GM12878 (cell line): Measurements from ENCODE around the gene STX8. TPM values are rescaled to one million over a fixed set of nuclear protein-coding genes. Genes with fewer than 3 reads are reported as not detected.

Source experiments
- ATAC-seq: fragments of 200-7000 bp; cut with Tn5 transposase; 3 replicates; pipeline ENCODE4 v1.9.1; 2020; ENCODE audit warnings: mild to moderate bottlenecking, moderate library complexity
- BruUV-seq: library from RNA; stranded (reverse); fragments of 400-500 nt; replicated peaks from 2 replicates; lab custom pipeline; 2021; lab: Mats Ljungman, UMichigan
- CTCF ChIA-PET: fragments of 300-600 bp; sonication (Branson Sonifier 250); formaldehyde crosslinking; extraction: SDS; loops from one replicate; lab custom pipeline; 2021; ENCODE audit warnings: inconsistent platforms; lab: Yijun Ruan, JAX
- POLR2A ChIA-PET: fragments of 350-600 bp; formaldehyde crosslinking; extraction: SDS; loops from one replicate; lab custom pipeline; 2021; ENCODE audit warnings: inconsistent platforms; lab: Charles Lee
- RAD21 ChIA-PET: fragments of 300-600 bp; sonication (Branson Sonifier 250); formaldehyde crosslinking; loops from one replicate; lab custom pipeline; 2023; ENCODE audit warnings: antibody characterized with exemption; ENCODE audit not compliant: unreplicated experiment; lab: Charles Lee
- SMC1A ChIA-PET: fragments of 300-600 bp; sonication (Branson Sonifier 250); formaldehyde crosslinking; loops from one replicate; lab custom pipeline; 2023; ENCODE audit not compliant: unreplicated experiment, uncharacterized antibody; lab: Charles Lee
- DNase-seq: peaks from one replicate; pipeline ENCODE4 v3.0.0-alpha.2; 2011; ENCODE audit warnings: low read depth, low spot score
- FAIRE-seq: peaks from 3 replicates; lab custom pipeline; 2011; peaks lifted over from hg19 to GRCh38; lab: Jason Lieb, UNC
- H2AFZ ChIP-seq: 2 replicates; pipeline ENCODE4 v1.6.0; 2011; ENCODE audit warnings: low read depth, low read length, control low read depth; ENCODE audit not compliant: control insufficient read depth
- H3K27ac ChIP-seq: 2 replicates; pipeline ENCODE4 v1.5.1; 2011; ENCODE audit warnings: control low read depth; ENCODE audit not compliant: control insufficient read depth, insufficient read depth
- H3K27me3 ChIP-seq, 2 experiments: replicated peaks in 1 of 2; 2 replicates each; pipeline versions ENCODE4 v1.6.0 to v1.6.1; 2011; ENCODE audit warnings: low read length in 1 of 2; ENCODE audit not compliant: control insufficient read depth in 2 of 2, insufficient read depth in 2 of 2
- H3K36me3 ChIP-seq, 2 experiments: 2 replicates each; pipeline ENCODE4 v1.5.1; 2011; ENCODE audit warnings: low read length in 1 of 2; ENCODE audit not compliant: control insufficient read depth in 2 of 2, insufficient read depth in 2 of 2
- H3K4me1 ChIP-seq: 2 replicates; pipeline ENCODE4 v1.6.1; 2011; ENCODE audit warnings: mild to moderate bottlenecking, low read length, moderate library complexity, mixed read lengths; ENCODE audit not compliant: control insufficient read depth, insufficient read depth
- H3K4me2 ChIP-seq: 2 replicates; pipeline ENCODE4 v1.6.0; 2011; ENCODE audit warnings: control low read depth; ENCODE audit not compliant: control insufficient read depth, insufficient read depth
- H3K4me3 ChIP-seq: fragments of 200-600 bp; sonication (generic); 2 replicates; pipeline ENCODE4 v1.5.1; 2016
- H3K79me2 ChIP-seq: 2 replicates; pipeline ENCODE4 v1.6.0; 2011; ENCODE audit warnings: low read length; ENCODE audit not compliant: control insufficient read depth, insufficient read depth
- H3K9ac ChIP-seq: 2 replicates; pipeline ENCODE4 v1.8.0; 2011; ENCODE audit warnings: low read length, control low read depth, mixed read lengths; ENCODE audit not compliant: control insufficient read depth, insufficient read depth
- H3K9me3 ChIP-seq: replicated peaks from 3 replicates; pipeline ENCODE4 v1.5.1; 2011; ENCODE audit warnings: mild to moderate bottlenecking, low read length; ENCODE audit not compliant: control insufficient read depth, insufficient read depth
- H4K20me1 ChIP-seq: 2 replicates; pipeline ENCODE4 v1.6.0; 2011; ENCODE audit not compliant: control insufficient read depth, insufficient read depth
- MLLT1 ChIP-seq: fragments of 450-650 bp; IDR thresholded peaks from 2 replicates; pipeline ENCODE4 v1.6.1; 2016; ENCODE audit warnings: mild to moderate bottlenecking
- RBBP5 ChIP-seq: fragments of 200-600 bp; sonication (generic); conservative IDR thresholded peaks from 2 replicates; pipeline ENCODE4 v1.6.1; 2016
- SPI1 ChIP-seq: IDR thresholded peaks from 2 replicates; pipeline ENCODE4 v1.6.1; 2011; ENCODE audit warnings: low read depth, mild to moderate bottlenecking, low read length, moderate library complexity, borderline replicate concordance; ENCODE audit not compliant: insufficient read depth
- SREBF1 ChIP-seq: IDR thresholded peaks from 2 replicates; pipeline ENCODE4 v1.6.1; 2012; ENCODE audit warnings: mild to moderate bottlenecking, low read length
- WRNIP1 ChIP-seq: IDR thresholded peaks from 2 replicates; pipeline ENCODE4 v1.6.1; 2011; ENCODE audit warnings: low read depth, low read length, improper control_type of control experiment, borderline replicate concordance
- WGBS: methylation state at CpG from one replicate; pipeline ENCODE4 v1.1.6; 2016; ENCODE audit warnings: low lambda C conversion rate; ENCODE audit not compliant: insufficient replicate concordance, insufficient coverage; ENCODE audit errors: missing lambda C conversion rate; 5-methylcytosine and 5-hydroxymethylcytosine counted together
- in situ Hi-C: fragments of 300-500 bp; cut with MboI; formaldehyde crosslinking; loops from 9 replicates; pipeline ENCODE4 v1.14.3; 2018; ENCODE audit warnings: mixed read lengths
- intact Hi-C: fragments of 100-400 bp; cut with micrococcal nuclease; formaldehyde crosslinking; loops from one replicate; pipeline ENCODE4 v1.14.2; 2022; ENCODE audit not compliant: unreplicated experiment
- polyA plus RNA-seq, 11 experiments: library from polyadenylated mRNA; depleted of rRNA in 4 of 11; unstranded in 6 of 11; stranded (reverse) in 5 of 11; fragments of >200 nt; fragmentation: Nextera tagmentation in 4 of 11; fragmentation: Illumina TruSeq in 1 of 11; extraction: Ambion mirVana in 4 of 11; extraction: Trizol in 1 of 11; gene quantifications; 1 replicate in 1 of 11; 2 replicates in 10 of 11; pipeline versions ENCODE4 v1.2.1 to v1.2.3, GENCODE V29; 2011 to 2016; ENCODE audit warnings: inconsistent platforms in 2 of 11, missing spikeins in 2 of 11, low read depth in 1 of 11
- total RNA-seq, 4 experiments: library from RNA; depleted of rRNA in 3 of 4; stranded (reverse); fragments of >200 nt in 3 of 4; fragmentation: Illumina TruSeq in 1 of 4; extraction: Trizol in 1 of 4; gene quantifications; 2 replicates each; pipeline versions ENCODE4 v1.2.1 to v1.2.3, GENCODE V29; 2013 to 2021

Gene STX8
- total and polyA plus RNA-seq, 10 of the 15 experiments (the other 5 are each of a cell fraction or from before 2014, with no cell fraction given), result 47.9 to 151 (median 72.9) TPM

GRCh38 chr17:9557161-9557755 lies 18.4 kb downstream of the STX8 start:
- FAIRE-seq, result no peak
- DNase-seq, result no peak
- TF ChIP-seq RBBP5 (no peak), WRNIP1 (no peak), MLLT1 (no peak), SREBF1 (no peak), SPI1 (no peak)
- TF ChIP-seq, all 136 proteins: peak for 0
- ChIA-PET CTCF (interaction anchor here (0.6 to 1.2 kb wide), 2 partner anchors 23 to 495 kb away, joined by 3 to 4 read pairs; no protein-coding TSS in a partner anchor), POLR2A (no interaction called here), RAD21 (no interaction called here), SMC1A (no interaction called here)
- 86% methylated on average over 10 of the region's 10 CpGs for WGBS
- no peaks in the 10 kb centered on the region for H3K4me1 ChIP-seq
- no peaks in the 10 kb centered on the region for H3K27me3 ChIP-seq
- in situ Hi-C loops, result no loop called here
- no peak for ATAC-seq
- H3K79me2 ChIP-seq, result no peaks in the 10 kb centered on the region
- intact Hi-C loops, result no loop called here
- peaks cover 2% of the 10 kb centered on the region; the same call in 1 of the 2 replicates for H4K20me1 ChIP-seq
- no TSS peak for BruUV-seq
- H3K4me3 ChIP-seq, result no peak overlapping the region
- no peak overlapping the region for H3K9ac ChIP-seq
- no peak overlapping the region for H3K27ac ChIP-seq
- H2AFZ ChIP-seq, result no peak overlapping the region
- no peak overlapping the region for H3K4me2 ChIP-seq
- H3K9me3 ChIP-seq, result no peaks in the 10 kb centered on the region
- H3K36me3 ChIP-seq, result peaks cover 0 to 5% of the 10 kb centered on the region in 2 experiments; a peak in 3 of 4 replicates
